NCI-H2227 treated with DMSO at 0.1 percent for 48 hours (cell line): ENCODE measurements around the gene SRGAP2C.
"Not testable (repeated sequence)": the region's sequence is repeated elsewhere in the genome, so short reads cannot be mapped to it uniquely, and the experiment has no call there.

ENCODE experiments used
- DNase-seq: peaks from one replicate; lab custom pipeline; 2025; lab: John Stamatoyannopoulos, UW

SRGAP2C gene

GRCh38 chr1:121279548-121279898, 94.7 kb downstream of the SRGAP2C start:
- not testable (repeated sequence) for DNase-seq

- DNase-seq: not testable (repeated sequence)
Measured at GRCh38 chr1:121280699-121281317, 96.0 kb downstream of the SRGAP2C start.

- DNase-seq: not testable (repeated sequence)
Measured at GRCh38 chr1:121281480-121281879, 96.7 kb downstream of the SRGAP2C start.

- not testable (repeated sequence) for DNase-seq
Measured at GRCh38 chr1:121283587-121284180, 98.9 kb downstream of the SRGAP2C start.

GRCh38 chr1:121292590-121292989, 107.8 kb downstream of the SRGAP2C start:
- not testable (repeated sequence) for DNase-seq

- DNase-seq: not testable (repeated sequence)
Measured at GRCh38 chr1:121293263-121294204, 108.8 kb downstream of the SRGAP2C start.

GRCh38 chr1:121294205-121294570, 109.4 kb downstream of the SRGAP2C start:
- DNase-seq: not testable (repeated sequence)

- not testable (repeated sequence) for DNase-seq
Measured at GRCh38 chr1:121296563-121296962, 111.8 kb downstream of the SRGAP2C start.

GRCh38 chr1:121298529-121298928, 113.8 kb downstream of the SRGAP2C start:
- DNase-seq: not testable (repeated sequence)

- DNase-seq: not testable (repeated sequence)
Measured at GRCh38 chr1:121299514-121300149, 114.9 kb downstream of the SRGAP2C start.

GRCh38 chr1:121301876-121302275, 117.1 kb downstream of the SRGAP2C start:
- DNase-seq: not testable (repeated sequence)

GRCh38 chr1:121307759-121308158, 123.0 kb downstream of the SRGAP2C start:
- DNase-seq: not testable (repeated sequence)

GRCh38 chr1:121315509-121315908, 130.7 kb downstream of the SRGAP2C start:
- not testable (repeated sequence) for DNase-seq

- not testable (repeated sequence) for DNase-seq
Measured at GRCh38 chr1:121316081-121316480, 131.3 kb downstream of the SRGAP2C start.

GRCh38 chr1:121317491-121318468, 133.0 kb downstream of the SRGAP2C start:
- not testable (repeated sequence) for DNase-seq

GRCh38 chr1:121318687-121319086, 133.9 kb downstream of the SRGAP2C start:
- DNase-seq: not testable (repeated sequence)

- DNase-seq: not testable (repeated sequence)
Measured at GRCh38 chr1:121321660-121322059, 136.9 kb downstream of the SRGAP2C start.

GRCh38 chr1:121324726-121325125, 140.0 kb downstream of the SRGAP2C start:
- DNase-seq: not testable (repeated sequence)

- not testable (repeated sequence) for DNase-seq
Measured at GRCh38 chr1:121332141-121332540, 147.4 kb downstream of the SRGAP2C start.

- not testable (repeated sequence) for DNase-seq
Measured at GRCh38 chr1:121332599-121333562, 148.1 kb downstream of the SRGAP2C start.
